Esophagus (tissue), 2 donors: ENCODE results near the gene OBSCN. TPM values are rescaled to one million over a fixed set of nuclear protein-coding genes. Genes with fewer than 3 reads are reported as not detected.
"Not testable (repeated sequence)": the region's sequence is repeated elsewhere in the genome, so short reads cannot be mapped to it uniquely, and the experiment has no call there.

ENCODE experiments used
- H3K27ac ChIP-seq, 2 donors: one replicate each; pipeline ENCODE4 v1.5.1; 2013; ENCODE audit warnings: low read depth in 2 of 2, mild to moderate bottlenecking in 2 of 2, inconsistent platforms in 1 of 2, low read length in 1 of 2, moderate library complexity in 1 of 2
- H3K27me3 ChIP-seq, 2 donors: one replicate each; pipeline ENCODE4 v1.6.1; 2013; ENCODE audit warnings: low read length in 2 of 2, control low read depth in 1 of 2, mild to moderate bottlenecking in 1 of 2; ENCODE audit not compliant: insufficient read depth in 2 of 2, control insufficient read depth in 1 of 2
- H3K36me3 ChIP-seq, 2 donors: one replicate each; pipeline ENCODE4 v1.6.1; 2013; ENCODE audit warnings: low read length in 1 of 2; ENCODE audit not compliant: control insufficient read depth in 2 of 2, insufficient read depth in 2 of 2
- H3K4me1 ChIP-seq, 2 donors: one replicate each; pipeline ENCODE4 v1.6.1; 2013; ENCODE audit warnings: low read length in 1 of 2; ENCODE audit not compliant: control insufficient read depth in 2 of 2, insufficient read depth in 2 of 2
- H3K4me3 ChIP-seq, 2 donors: one replicate each; pipeline ENCODE4 v1.5.1; 2013; ENCODE audit warnings: low read length in 2 of 2, mild to moderate bottlenecking in 2 of 2, low read depth in 1 of 2, moderate library complexity in 1 of 2
- H3K9me3 ChIP-seq, 2 donors: one replicate each; pipeline ENCODE4 v1.6.1; 2013; ENCODE audit warnings: mild to moderate bottlenecking in 2 of 2, low read depth in 1 of 2, low read length in 1 of 2, moderate library complexity in 1 of 2; ENCODE audit not compliant: control insufficient read depth in 2 of 2, insufficient read depth in 1 of 2
- WGBS, 2 donors: extraction: QIAGEN DNeasy Blood & Tissue Kit; methylation state at CpG; one replicate each; pipeline ENCODE4 v1.1.7; 2013; 5-methylcytosine and 5-hydroxymethylcytosine counted together
- polyA plus RNA-seq, 2 donors: library from polyadenylated mRNA; stranded (reverse); fragments of 200-250 nt; gene quantifications; one replicate each; pipeline ENCODE4 v1.2.3, GENCODE V29; 2013
- donor health status: healthy with polysubstance abuse.
- donor health status: Bipolar disorder and iron deficiency.

The OBSCN gene
- polyA plus RNA-seq, 2 donors, result 7.7 to 20.6 TPM

DNA sequence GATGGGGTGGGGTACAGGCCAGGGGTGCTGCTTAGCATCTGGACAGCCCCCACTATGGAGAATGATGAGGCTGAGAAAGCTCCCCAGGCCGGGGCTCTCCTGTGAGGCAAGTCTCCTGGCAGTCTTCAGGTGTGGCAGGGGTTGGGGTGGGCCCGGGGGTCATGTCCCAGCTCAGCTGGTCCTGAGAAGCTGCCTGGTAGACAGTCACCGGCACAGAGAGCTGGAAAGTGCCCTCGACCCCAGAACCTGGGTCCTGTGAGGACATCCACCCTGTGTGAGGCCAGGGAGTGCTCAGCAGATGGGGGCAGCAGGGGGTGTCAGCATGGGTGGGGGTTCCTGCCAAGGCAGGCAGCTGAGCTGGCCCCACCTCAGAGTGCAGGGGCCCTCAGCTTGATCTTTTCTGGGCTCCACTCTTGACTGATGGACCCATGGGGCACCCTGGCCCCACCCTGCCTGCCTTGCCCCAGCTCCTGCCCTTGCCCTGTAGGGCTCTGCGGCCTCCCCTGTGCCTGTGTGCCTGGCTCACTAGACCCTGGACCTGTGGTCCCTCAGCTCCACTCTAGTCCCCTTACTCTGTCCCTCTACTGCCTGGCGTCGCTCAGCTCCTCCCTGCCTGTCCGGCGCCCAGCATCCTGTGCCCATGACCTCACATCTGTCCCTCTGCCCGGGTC, 36.5 kb upstream of the OBSCN start:
- no peaks in the 10 kb centered on the region for H3K27me3 ChIP-seq
- no peak overlapping the region for H3K4me3 ChIP-seq
- H3K36me3 ChIP-seq, result peaks cover 0 to 9% of the 10 kb centered on the region in 2 donors
- peaks cover 3 to 5% of the 10 kb centered on the region in 2 donors for H3K9me3 ChIP-seq
- WGBS, 2 donors, result 77 to 84% methylated on average over 10 of the region's 10 CpGs
- H3K4me1 ChIP-seq, result peaks cover 0 to 4% of the 10 kb centered on the region in 2 donors
- no peak overlapping the region for H3K27ac ChIP-seq

DNA sequence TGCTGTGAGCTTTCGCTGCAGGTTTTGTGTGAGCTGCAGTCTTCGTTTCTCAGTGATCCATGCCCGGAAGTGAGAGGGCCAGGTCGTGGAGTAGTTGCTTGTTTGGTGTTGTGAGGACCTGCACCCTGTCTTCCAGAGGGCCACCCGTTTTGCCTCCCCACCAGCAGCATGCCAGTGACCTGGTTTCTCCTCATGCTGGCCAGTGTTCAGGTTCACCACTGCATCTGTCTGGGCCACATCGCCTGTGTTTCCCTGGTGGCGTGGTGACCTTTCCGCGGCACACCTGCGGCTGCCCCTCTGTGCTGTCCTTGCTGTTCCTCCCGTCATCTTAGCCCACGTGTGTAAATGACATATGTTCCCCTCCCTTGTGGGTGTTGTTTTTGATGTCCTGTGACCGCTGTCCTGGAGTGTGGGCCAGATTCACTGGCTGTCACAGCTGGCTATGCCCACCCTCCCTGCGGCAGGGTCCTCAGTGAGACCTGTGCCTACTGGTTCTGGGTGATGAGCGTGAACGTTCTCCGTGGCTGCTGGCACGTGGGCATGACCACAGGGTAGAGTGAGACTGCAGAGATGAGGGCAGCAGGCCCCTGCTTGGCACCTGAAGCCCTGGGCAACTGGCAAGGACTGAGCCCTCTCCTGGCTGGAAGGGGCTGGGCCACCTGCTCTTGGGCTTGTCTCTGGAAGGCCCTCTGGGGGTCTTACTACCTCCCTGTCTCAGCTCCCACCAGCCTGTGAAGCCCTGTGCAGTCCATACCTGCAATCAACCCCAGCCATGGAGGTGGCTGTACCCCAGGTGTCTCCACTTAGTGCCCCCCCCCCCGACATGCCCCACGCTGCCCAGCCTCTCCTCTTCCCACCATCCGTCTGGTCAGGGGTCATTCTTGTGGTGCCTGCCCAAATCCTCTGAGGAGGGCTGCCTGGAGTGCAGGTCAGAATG, 35.0 kb upstream of the OBSCN start:
- peaks cover 0 to 4% of the 10 kb centered on the region in 2 donors for H3K4me1 ChIP-seq
- H3K4me3 ChIP-seq, result no peak overlapping the region
- no peak overlapping the region for H3K27ac ChIP-seq
- no peaks in the 10 kb centered on the region for H3K27me3 ChIP-seq
- WGBS, 2 donors, result 84 to 85% methylated on average over 21 of the region's 21 CpGs
- H3K36me3 ChIP-seq, result peaks cover 0 to 9% of the 10 kb centered on the region in 2 donors
- peaks cover 3 to 5% of the 10 kb centered on the region in 2 donors for H3K9me3 ChIP-seq

DNA sequence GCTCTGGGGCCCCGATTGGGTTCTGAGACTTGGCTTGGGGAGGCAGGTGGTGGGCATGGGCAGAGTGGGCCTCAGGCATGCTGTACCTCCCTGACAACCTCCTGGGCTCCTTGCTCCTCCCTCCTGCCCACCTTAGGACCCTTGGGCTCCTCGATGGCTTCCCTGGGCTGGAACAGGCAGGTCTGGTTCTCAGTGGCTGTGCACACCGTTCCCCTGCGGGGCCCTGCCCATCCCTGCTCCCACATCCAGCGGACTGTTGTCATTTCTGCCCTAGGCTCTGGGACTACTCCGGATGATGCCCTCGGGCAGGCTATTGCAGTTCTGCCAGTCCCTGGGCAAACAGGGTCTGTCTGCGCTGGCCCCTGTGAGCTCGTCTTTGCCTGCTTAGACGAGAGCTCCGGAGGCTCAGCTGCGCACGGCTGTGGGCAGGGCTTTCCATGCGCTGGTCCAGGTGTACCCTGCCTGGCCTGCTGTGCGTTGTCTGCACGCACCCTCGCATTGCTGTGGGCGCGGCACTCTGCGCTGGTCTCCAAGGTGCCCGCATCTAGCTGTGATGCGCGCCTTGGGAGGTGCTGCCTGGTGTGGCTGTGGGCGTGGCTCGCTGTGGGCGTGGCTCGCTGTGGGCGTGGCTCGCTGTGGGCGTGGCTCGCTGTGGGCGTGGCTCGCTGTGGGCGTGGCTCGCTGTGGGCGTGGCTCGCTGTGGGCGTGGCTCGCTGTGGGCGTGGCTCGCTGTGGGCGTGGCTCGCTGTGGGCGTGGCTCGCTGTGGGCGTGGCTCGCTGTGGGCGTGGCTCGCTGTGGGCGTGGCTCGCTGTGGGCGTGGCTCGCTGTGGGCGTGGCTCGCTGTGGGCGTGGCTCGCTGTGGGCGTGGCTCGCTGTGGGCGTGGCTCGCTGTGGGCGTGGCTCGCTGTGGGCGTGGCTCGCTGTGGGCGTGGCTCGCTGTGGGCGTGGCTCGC, 34.0 kb upstream of the OBSCN start:
- H3K36me3 ChIP-seq, H3K27ac ChIP-seq, H3K27me3 ChIP-seq, H3K4me1 ChIP-seq, H3K4me3 ChIP-seq, H3K9me3 ChIP-seq: not testable (repeated sequence)
- WGBS, 2 donors, result 59 to 65% methylated on average over 31 to 38 of the region's 69 CpGs

DNA sequence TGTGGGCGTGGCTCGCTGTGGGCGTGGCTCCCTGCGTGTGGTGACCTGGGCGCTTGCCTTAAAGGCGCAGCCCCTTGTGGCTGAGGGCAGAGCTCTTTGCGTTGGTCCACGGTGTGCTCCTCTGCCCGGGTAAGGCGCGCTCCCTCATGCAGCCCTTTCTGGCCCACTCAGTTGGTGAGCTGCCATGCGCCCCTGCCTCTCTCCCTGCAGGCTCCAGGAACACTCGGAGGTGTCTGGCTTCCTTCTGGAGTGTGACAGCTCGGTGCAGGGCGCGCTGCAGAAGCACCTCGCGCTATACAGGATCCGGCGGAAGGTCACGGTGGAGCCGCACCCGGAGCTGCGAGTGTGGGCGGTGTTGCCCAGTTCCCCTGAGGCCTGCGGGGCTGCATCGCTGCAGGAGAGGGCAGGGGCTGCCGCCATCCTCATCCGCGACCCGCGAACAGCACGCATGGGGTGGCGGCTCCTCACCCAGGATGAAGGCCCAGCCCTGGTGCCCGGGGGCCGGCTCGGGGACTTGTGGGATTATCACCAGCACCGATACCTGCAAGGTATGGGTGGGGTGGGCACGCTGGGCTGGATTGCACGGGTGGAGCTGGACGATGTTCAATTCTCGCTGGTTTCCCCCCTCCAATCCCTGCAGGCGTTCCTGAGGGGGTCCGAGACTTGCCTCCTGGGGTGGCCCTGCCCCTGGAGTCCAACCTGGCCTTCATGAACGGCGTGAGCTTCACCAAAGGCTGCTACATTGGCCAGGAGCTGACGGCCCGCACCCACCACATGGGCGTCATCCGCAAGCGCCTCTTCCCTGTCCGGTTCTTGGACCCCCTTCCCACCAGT, 33.1 kb upstream of the OBSCN start:
- H3K9me3 ChIP-seq, result peaks cover 3 to 5% of the 10 kb centered on the region in 2 donors
- H3K27ac ChIP-seq, result no peak overlapping the region
- H3K4me3 ChIP-seq, result no peak overlapping the region
- peaks cover 0 to 4% of the 10 kb centered on the region in 2 donors for H3K4me1 ChIP-seq
- H3K27me3 ChIP-seq, result no peaks in the 10 kb centered on the region
- 90 to 94% methylated on average over 50 to 52 of the region's 52 CpGs for WGBS, 2 donors
- H3K36me3 ChIP-seq, result peaks cover 0 to 9% of the 10 kb centered on the region in 2 donors

DNA sequence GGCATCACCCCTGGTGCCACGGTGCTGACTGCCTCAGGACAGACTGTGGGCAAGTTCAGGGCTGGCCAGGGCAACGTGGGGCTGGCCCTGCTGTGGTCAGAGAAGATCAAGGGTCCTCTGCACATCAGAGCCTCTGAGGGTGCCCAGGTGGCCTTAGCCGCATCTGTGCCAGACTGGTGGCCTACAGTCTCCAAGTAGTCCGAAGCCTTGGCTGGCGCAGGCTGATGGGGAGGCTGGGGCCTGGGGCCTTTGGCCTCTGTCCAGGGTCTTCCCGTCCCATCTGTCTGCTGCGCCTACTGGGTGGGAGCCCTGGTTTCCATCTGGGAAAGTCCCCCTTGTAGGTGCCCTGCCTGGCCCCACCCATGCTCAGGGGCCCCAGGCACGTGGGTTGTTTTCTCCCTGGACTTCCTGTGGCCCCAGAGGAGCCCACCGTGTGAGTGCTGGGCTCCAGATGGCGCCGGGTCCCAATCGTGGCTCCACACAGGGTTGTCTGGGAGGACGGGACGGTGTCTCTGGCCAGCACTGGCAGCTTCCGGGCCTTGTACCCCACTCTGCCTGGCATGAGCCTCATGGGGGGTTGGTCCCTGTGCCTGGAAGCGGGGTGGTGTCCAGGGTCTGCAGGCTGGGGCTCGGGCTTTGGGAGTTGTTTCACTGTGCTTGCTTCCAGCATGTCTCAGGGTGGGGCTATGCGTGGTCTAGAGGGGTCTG, 32.4 kb upstream of the OBSCN start:
- Histone ChIP-seq H3K9me3 (peaks cover 3 to 5% of the 10 kb centered on the region in 2 donors), H3K27ac (no peak overlapping the region)
- WGBS, 2 donors, result 82 to 84% methylated on average over 18 of the region's 18 CpGs

DNA sequence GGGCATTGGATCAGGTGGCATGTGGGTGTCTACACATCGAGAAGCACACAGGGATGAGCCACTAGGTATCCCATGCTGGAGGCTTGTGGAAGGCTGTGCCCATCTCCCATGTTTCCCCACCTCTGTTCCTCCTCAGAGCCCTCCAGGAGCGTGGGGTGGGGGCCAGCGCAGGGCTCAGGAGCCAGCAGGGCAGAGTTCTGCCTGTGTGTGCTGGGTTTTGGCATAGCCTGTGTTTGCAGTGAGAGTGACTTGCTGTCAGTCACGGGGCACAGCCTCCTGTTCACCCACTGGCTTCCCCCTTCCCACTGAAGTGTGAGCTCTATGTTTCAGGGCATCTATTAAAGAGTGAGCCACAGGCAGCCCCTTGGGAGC, 31.8 kb upstream of the OBSCN start:
- WGBS, 2 donors, result 95 to 96% methylated on average over 4 of the region's 4 CpGs
- H3K27me3 ChIP-seq, result no peaks in the 10 kb centered on the region
- H3K27ac ChIP-seq, result no peak overlapping the region
- peaks cover 3 to 5% of the 10 kb centered on the region in 2 donors for H3K9me3 ChIP-seq
- peaks cover 0 to 9% of the 10 kb centered on the region in 2 donors for H3K36me3 ChIP-seq
- peaks cover 0 to 4% of the 10 kb centered on the region in 2 donors for H3K4me1 ChIP-seq
- no peak overlapping the region for H3K4me3 ChIP-seq

More for the DNA sequence above, 32.4 kb upstream of the OBSCN start:
- H3K4me1 ChIP-seq, result peaks cover 0 to 4% of the 10 kb centered on the region in 2 donors
- peaks cover 0 to 9% of the 10 kb centered on the region in 2 donors for H3K36me3 ChIP-seq
- no peak overlapping the region for H3K4me3 ChIP-seq
- H3K27me3 ChIP-seq, result no peaks in the 10 kb centered on the region

DNA sequence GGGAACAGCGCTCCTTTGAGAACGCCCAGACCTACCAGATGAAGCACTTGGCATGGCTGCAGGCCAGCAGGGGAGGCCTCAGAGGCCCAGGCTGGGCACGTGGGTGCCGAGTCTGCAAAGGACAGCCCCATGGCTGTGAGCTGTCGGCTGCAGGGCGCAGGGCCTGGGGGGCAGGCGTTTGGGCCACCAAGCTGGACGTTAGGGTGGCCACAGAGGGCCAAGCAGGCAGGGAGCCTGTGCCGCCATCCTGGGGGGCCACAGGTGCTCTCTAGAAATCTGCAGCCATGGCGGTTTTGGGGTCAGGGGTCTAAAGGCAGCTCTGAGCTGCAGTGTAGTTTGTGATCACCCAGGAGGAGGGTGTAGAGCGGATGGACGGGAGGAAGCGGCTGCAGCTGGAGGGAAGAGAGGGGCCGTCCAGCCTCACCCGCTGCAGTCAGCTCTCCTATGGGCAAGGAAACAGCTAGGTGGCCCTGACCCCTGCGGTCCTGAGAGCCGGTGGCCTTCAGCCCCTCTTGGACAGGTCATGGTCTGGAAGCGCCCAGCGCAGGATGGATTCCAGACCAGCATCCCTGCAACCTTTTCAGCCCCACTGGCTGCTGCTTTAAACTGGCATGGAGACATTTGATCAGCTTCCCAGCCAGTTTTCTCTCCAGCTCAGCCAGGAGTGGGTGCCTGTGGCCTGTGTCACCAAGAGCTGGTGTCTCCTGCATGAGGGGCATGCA, 31.2 kb upstream of the OBSCN start:
- no peak overlapping the region for H3K4me3 ChIP-seq
- H3K4me1 ChIP-seq, result peaks cover 0 to 4% of the 10 kb centered on the region in 2 donors
- peaks cover 0 to 9% of the 10 kb centered on the region in 2 donors for H3K36me3 ChIP-seq
- no peaks in the 10 kb centered on the region for H3K27me3 ChIP-seq
- WGBS, 2 donors, result 92 to 94% methylated on average over 19 of the region's 19 CpGs
- H3K27ac ChIP-seq, result no peak overlapping the region
- H3K9me3 ChIP-seq, result peaks cover 3 to 5% of the 10 kb centered on the region in 2 donors

DNA sequence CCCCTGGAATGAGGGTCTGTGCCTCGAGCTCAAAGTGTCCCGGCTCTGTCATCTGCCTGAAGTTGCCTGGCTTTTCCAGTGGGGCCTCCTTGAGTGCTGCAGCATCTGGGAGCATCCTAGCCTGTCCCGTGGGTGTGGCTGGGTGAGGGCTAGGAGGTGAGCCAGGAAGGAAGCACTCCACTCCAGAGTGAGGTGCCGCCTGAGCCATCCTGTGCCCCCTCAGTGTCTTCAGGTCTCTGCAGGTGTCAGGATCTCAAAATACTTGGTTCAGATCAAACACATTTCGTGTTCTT, 30.7 kb upstream of the OBSCN start:
- 81% methylated on average over 5 of the region's 5 CpGs for WGBS, 2 donors
- no peak overlapping the region for H3K27ac ChIP-seq

More for the DNA sequence above, 30.7 kb upstream of the OBSCN start:
- no peak overlapping the region for H3K4me3 ChIP-seq
- peaks cover 0 to 4% of the 10 kb centered on the region in 2 donors for H3K4me1 ChIP-seq
- H3K36me3 ChIP-seq, result peaks cover 0 to 9% of the 10 kb centered on the region in 2 donors
- H3K27me3 ChIP-seq, result no peaks in the 10 kb centered on the region
- peaks cover 3 to 5% of the 10 kb centered on the region in 2 donors for H3K9me3 ChIP-seq
